ENCODE results near the gene MMP1.

MMP1 gene

DNA sequence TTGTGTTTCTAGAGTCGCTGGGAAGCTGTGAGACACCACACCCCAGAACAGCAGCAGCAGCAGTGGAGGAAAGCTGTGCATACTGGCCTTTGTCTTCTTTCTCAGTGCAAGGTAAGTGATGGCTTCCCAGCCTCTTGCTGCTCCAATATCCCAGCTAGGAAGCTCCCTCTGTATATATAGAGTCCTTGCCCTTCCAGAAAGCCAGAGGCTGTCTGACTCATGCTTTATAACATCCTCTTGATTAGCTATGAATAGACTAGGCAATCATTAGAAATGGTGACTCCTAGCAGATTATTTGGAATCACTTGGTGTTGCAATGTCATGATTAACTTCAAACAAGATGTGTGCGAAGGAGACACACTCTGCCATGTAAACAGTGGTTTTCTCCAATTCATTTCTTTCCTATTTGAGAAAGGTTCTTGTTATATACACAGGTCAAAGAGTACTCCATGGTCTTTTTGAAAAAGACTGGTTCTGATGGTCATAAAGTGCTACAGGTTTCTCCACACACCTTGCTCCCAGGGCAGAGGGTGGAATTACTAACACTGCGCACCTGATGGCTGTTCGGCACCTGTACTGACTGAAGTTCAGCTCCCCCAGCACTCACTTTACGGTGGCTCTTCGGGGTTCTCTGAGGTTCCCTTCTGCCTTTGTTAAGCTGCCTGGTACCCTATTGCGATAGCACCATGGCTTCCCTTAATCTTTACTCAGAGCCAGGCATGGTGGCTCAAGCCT, at the start of gene MMP1:
Gene MMP1 (minus strand): TSS at position 149 of the 735 bp plus-strand sequence. CDS start 68 bp downstream, at position 81.
- DNase-seq, result no peak

DNA sequence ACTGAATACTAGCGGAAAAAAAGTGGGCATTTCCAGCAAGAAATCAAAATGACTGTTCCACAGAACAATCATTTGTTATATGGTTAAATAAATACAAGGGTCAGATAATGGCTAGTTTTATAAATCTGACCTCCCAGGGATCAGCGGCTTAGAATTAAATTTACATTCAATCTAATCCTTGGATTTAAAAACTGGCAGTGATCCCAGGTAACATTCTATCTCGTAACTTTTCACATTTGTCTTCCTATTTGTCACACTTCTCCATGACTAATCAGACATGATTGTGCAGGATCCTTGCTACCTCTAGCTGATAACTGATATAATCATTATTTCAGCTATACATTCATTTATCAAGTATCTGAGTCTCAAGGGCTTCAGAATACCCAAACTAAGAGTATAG, 48.3 kb upstream of the MMP1 start:
- DNase-seq, result no peak

DNA sequence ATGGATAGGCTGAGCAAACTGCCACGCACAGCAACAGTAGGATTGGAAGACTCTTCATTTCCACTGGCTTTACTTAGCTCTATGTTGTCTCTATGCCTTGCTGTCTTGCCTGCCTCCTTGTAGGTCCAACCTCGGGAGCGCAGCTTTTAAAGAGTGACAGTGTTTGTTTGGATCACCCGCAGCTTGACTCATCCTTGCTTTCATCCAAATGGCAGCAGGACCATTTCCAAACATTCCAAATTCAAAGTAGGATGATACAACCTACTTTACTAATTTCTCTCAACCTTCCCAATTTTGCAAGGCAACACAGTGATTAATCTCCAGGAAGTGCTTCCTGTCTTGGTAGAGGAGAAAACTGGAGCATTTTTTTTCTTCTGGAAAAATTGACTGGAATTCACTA, 45.5 kb upstream of the MMP1 start, which contains the start of gene MMP3:
Gene MMP3 (minus strand): TSS at position 121 of the 400 bp plus-strand sequence. CDS start 63 bp downstream, at position 58.
- no peak for DNase-seq

DNA sequence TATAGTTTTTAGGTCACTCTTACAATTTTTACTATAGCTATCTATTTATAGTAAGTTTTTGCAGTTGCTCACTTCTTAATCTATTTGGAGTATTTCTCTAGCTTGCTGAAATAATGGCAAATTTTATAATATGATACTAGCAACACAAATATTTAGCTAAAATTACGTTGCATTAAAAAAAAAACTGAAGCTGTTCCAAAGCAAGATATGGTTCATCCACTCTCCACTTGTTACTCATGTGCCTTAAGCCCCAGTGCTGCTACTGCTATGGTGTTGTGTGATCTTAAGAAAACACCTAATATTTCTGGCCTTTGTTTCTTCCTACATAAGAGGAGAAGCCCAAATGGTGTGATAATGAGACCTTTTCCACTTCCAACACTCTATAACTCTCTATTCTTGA, 45.0 kb upstream of the MMP1 start:
- DNase-seq, result no peak

DNA sequence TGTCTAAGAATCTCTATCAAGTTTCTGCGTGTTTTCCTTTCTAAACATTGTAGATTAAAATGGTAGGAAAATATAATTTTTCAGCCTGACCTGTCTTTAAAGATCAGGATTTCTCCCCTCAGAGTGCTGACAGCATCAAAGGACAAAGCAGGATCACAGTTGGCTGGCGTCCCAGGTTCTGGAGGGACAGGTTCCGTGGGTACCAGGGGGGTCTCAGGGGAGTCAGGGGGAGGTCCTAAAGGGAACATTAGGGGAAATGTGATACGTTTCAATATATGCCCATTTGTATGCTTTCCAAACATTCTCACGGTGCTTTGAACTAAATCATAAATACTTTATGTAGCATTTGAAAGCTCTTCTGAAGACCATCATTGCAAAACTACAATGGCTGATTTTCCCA, 42.1 kb upstream of the MMP1 start:
- DNase-seq, result no peak

DNA sequence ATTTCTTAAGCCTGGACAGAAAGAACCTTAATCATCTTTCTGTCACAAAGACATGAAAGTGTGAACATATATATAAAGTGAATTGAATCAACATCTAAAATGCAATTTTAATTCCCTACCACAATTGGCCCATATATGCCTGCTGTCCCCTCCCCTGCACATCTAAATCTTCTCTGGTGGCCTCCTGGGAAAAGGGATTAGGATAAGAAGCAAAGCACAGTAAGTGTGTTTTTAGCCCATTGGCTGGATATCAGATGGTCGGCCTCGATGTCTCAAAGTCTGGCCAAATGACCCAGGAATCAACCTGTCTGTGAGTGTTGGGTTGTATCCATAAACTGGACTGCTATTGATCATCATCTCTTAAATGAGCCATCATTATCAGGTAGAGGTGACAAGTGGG, 39.7 kb upstream of the MMP1 start:
- no peak for DNase-seq

DNA sequence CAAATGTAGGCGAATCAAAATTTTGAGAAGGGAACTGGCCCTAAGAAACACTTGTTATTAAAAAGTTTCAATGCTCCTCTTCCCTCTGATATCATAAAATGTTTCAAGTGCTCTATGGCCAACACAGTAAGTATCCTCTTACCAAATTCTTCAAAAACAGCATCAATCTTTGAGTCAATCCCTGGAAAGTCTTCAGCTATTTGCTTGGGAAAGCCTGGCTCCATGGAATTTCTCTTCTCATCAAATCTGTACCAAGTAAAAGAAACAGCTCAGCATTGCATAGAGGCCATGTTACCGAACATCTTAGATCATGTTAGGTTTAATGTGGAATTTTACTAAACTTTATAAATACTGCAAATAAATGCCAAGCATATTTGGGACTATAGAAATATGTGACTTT, 39.2 kb upstream of the MMP1 start:
- DNase-seq, result no peak

DNA sequence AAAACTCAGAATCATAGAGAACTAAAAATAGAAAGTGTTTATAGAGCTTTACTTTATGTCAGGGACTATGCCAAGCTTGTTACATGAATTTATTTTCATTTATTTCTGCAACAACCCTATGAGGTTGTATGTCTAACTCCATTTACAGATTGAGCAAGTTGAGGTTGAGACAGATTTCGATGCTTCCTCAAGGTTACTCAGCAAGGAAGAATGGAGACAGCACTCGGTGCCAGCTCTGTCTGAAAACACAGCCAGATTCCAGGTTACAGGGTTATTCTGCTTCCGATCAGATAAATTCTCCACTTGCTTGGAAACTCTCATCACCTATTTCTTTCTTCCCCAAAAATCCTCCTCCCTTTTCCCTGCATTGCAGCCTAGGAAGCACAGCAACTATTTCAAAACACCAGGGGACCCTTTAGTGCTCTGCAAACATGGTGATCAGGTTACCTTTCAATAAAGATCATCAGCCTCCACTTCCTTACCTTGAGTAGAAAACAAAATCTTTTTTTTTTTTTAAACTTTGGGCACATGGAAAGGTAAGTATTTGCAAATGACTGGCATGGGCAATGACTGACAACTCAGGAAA, 38.4 kb upstream of the MMP1 start:
- DNase-seq, result no peak

DNA sequence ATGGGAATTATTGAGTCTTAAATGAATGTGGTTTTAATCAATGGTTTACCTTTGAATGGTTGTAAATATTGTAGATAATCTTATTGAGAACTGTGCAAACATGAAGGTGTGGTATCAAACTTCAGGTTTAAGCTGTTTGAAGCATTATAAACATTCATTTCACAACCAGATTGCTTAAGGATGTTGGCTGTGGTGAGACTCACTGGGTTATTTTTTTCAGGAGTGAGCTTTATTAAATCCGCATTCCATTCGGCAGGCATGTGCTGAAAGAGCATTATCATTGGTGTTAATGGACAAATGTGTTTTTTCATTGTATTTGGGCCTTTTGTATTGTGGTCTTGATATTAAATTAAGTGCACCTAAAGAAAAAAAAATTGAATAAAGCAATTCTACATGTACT, 35.8 kb upstream of the MMP1 start:
- DNase-seq, result no peak

DNA sequence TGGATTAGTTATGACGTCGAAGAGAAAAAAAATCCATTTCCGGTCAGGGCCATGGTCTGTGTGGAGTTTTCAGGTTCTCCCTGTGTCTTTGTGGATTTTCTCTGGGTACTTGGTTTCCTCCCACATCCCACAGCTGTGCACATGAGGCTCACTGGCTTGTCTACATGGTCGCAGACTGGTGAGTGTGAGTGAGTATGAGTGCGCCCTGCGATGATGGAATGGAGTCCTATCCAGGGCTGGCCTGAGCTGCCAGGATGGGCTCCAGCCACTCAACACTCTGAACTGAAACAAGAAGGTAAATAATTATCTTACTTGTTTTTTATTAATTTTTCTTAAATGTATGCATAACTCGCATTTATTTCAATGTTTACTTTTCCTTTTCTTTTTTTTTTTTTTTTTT, 34.7 kb upstream of the MMP1 start:
- no peak for DNase-seq

DNA sequence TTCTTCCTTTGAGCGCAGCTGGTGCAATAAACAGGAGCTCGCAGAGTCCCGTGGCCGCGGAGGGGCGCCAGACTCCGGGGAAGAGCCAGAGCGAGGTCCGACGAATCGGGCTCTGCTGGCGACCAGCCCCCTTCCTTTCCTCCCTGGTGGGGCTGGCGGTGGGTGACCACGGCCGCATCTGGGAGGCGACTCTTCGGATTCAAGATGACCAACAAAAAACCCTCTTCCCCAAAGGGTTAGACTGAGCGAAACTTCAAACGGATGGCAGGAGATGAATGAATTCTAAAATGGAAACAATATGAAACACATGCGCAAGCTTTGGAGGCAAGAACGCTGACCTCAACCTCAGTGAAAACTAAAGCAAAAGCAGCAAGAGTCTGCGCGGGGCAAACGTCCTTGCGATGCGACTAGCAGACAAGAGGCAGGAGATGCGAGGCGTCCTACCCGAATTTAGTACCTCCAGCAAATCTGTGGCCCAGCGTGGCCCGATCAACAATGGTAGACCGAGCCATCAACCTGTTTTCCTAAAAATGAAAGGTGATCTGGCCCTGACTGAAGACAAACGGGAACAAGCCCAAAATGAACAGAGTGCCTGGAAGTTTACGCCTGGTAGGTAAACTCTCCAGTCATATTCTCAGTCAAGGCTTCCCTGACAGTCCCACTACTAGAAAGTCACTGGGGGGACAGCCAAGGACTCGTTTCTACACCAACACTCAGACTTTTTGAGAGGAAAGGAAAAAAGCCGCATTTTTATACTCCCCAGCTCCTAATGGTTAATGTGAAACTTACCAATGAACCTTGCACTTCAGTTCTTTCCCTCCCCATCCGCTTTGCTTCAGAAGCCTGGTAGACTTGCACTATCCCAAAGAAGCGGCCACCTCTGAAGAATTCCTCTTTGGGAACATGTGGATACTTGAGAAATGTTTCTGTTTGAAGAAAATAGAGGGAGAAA, 33.8 kb upstream of the MMP1 start:
- DNase-seq, result no peak

DNA sequence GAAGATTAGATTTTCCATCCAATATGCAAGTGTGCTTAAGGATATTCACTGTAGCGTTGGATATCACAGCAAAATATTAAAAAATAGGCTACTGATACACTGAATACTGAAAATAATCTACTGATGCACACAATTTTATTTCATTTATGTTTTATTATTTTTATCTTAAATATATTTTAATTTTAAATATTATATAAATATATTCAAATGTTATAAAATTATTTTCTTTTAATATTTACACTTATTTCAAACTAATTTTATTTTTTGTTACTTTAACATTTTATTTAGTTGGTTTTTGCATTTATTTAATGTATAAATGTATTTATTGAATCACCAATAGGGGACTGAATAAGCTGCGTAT, 33.1 kb upstream of the MMP1 start:
- DNase-seq, result no peak

DNA sequence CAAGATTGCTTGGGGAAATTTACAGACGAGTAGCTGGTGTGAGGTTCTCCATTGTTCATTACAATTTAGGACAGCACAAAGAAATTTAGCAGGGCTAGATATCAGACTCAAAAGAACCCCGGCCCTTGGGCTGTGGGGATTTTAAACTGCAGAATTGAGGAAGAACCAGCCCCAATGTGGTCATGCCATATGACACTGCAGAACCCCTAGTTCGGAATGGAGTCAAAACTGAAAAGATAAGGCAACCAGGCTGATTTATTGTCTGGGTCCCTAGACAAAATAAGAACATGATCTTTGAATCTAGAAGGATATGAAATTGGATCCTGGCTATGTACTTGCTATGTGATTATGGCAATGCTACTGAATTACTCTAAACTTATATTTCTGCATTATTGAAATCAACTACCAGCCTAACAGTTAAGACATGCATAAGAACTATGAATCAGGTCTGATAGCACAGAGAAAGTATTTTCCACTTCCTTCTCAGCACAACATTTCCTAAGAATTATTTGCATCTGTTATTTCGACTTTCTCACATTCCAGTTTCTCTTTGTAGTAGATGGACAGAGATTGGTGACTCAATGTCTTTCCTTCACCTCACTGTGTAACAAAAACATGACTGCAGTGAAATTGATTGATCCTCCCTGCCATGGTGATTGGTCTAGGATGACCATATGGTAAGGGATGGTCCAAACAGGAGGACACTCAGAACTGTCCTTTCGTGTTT, 32.2 kb upstream of the MMP1 start:
- no peak for DNase-seq

DNA sequence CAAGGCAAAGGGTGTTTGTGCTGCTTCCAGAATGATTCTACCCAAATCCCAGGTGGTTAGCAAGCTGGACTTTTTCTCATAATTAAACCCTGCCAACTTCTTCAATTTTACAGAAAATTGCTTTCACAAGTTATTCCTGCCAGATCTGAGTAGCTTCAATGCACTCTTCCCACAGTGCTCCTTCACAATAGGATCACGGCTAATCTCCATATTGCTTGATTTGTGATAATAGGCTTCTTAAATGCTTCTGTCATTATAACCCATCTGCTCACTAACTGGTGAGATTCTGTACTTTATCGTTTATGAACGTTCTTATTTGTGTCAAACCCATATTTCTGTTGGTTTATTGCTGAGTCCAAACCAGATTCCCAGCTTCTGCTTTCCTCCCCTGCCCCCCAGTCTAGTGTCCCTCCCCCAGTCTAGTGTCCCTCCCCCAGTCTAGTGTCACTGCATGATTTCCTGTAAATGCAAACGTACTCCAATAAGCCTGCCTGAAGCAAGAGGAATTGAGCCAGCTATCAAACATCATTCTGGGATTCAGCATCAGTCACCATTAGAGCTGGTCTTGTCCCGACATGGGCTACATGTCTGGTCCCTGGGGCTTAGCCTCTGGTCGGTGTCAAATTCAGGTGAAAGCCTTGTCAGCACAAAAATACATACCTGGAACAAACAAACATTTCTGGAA, 31.5 kb upstream of the MMP1 start:
- no peak for DNase-seq

DNA sequence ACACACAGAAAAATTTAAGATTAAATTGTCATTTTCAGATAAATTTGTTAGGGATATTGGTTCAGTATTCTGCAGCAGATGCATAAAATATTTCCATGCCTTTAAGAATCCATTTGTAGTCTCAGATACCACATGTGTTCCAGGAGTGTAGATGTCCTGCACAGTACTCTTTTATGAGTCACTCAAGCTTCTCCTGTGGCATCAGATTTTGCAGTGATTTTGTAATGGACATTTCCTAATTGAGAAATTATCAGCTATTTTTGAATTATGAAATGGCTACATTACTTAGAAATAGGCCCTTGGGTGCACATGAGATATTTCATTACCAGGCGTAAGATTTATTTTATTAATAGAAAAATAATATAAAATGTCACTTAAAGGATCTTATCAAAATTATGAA, 26.6 kb upstream of the MMP1 start:
- no peak for DNase-seq

DNA sequence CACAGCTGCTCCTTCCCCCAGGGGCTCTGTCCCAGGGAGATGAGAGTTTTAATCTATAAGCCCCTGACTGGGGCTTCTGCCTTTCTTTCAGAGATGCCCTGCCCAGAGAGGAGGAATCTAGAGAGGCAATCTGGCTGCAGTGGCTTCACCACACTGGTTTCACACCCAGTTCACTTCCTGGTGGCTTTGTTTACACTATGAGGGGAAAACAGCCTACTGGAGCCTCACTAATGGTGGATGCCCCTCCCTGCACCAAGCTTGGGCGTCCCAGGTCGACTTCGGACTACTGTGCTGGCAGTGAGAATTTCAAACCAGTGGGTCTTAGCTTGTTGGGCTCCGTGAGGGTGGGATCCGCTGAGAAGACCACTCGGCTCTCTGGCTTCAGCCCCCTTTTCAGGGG, 21.5 kb upstream of the MMP1 start:
- DNase-seq, result no peak

DNA sequence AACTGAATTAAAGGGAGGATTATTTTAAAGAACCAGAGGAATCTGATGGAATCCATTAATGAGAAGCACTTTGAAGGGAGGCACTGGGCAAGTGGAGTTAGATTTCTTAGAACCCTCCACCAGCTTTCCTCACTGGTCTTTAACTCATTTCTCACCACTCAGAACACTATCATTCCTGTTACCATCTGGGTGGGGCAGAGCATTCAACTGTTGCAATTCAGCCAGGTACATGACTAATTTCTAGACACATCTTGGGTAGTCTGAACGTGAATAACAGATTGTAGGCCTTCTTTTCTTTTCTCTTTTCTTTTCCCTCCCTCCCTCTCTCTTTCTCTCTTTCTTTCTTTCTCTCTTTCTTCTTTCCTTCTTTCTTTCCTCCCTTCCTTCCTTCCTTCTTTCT, 15.5 kb upstream of the MMP1 start:
- DNase-seq, result no peak

DNA sequence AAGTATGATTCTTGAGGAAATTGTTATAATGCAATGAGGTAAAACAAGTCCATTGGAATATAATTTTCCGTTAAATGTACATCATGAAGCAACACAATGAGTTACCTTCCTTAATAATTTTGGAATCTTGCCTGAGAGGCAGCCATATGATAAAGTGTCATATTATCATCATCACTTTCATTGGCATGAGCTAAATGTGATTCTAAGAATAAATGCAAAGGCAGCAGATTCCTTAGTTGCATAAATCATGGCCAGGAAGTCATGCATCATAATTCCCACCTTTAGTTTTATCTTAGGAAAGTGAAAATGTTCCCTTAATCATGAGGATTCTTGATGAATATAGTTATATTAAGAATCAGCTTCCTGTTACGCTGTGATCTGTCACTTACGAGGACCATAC, 14.2 kb upstream of the MMP1 start:
- no peak for DNase-seq

DNA sequence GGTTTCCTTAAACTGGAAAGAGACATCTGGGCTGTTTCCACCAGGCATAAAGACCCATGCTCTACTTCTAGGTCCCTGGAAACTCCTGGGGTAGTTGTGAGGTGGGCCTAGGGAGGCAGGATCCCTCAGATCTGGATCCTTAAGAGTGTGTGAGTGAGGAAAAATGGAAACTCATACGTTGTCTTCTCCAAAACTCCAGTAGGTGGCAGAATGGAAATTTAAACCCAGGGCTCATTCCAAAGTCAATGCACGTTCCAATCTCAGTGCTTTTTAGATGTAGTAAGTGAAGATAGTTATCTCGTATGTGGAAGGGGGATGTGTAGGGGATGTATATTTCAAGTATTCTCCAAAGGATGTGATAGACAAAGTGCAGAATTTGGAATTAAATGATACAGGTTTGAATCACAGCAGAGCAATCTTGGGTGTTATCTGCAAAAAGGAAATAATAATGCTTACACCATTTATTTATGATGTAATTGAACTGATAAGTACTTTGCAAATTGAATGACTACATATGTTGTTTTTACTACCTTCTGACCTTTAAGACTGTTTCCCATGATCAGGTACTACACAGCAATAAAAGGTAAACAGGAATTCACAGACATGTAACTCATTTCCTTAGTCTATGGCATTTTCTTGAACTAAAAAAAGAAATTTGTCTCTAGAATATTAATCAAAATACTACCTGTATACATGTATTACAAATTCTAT, 13.1 kb upstream of the MMP1 start:
- no peak for DNase-seq

DNA sequence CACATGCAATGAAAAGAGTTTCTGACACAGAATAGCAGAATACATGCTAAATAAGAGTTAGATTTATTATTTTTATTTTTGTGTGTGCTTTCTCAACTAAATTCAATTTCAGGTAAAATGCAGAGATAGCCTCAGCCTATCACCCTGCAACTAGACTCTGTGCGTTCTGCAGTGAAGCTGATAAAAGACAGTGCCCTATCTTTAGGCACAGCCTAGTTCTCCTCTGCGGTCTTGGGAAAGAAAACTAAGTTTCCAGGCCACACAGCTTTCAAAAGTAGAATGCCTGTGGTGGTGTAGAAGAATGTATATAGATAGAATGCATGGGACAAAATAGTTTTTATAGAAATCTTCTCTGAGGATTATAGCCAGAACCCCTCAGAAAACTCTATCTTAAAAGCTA, 12.0 kb upstream of the MMP1 start:
- DNase-seq, result no peak

DNA sequence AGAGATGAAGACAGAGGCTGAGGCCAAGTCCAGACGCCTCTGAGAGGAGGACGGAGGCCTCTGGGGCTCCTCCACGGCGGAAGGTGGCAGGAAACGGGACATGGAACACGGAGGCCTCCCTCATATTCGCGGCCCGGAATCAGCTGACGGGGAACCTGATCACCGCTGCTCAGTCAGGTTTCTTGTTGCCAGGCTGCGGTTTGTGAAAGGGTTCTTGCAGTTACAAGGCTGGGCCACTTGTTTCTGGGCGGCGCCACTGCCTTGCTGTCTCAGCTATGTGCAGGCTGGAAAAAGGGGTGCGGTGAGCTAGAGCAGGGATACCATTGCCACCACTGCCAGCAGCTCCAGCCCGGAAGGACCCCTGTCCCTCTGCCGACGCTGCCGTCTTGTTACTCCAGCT, 10.0 kb upstream of the MMP1 start:
- DNase-seq, result no peak

DNA sequence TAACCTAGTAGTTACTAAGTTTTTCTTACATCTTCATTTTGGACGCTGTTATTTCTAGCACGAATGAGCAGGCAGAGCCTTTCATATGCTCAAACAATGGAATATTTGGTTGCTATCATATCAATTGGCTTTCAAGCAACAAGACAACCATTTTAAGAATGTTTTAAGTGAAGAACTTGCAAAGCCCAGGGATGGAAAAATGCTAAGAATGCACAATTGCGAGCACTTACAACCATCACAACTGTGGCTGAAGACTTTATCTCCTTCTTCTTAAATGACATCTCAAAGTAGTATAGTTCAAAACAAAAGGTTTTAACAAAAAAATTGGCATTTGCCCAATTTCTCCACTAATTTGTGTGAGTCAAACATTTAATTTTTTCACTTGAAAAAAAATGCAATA, 8.3 kb upstream of the MMP1 start:
- DNase-seq, result no peak
